Liver (tissue), 3 donors: ENCODE measurements around the gene SCP2D1.

ENCODE experiments used
- JUND ChIP-seq, 2 donors: IDR thresholded peaks; 2 replicates each; pipeline ENCODE4 v1.6.1; 2016; ENCODE audit warnings: antibody characterized with exemption in 2 of 2
- RAD21 ChIP-seq, 2 donors: IDR thresholded peaks; 2 replicates each; pipeline ENCODE4 v1.6.1; 2016; ENCODE audit warnings: antibody characterized with exemption in 2 of 2, mild to moderate bottlenecking in 2 of 2
- RXRA ChIP-seq, 2 donors: IDR thresholded peaks; 2 replicates each; pipeline ENCODE4 v1.6.1; 2017 to 2018; ENCODE audit warnings: antibody characterized with exemption in 2 of 2, mild to moderate bottlenecking in 1 of 2
- SP1 ChIP-seq: IDR thresholded peaks from 2 replicates; pipeline ENCODE4 v1.6.1; 2018; ENCODE audit warnings: antibody characterized with exemption, mild to moderate bottlenecking
- TAF1 ChIP-seq: conservative IDR thresholded peaks from 2 replicates; pipeline ENCODE4 v1.6.1; 2016; ENCODE audit warnings: antibody characterized with exemption, mild to moderate bottlenecking
- TF ChIP-seq, protein P1 (sequence below): fragments of 150-350 bp; IDR thresholded peaks from 2 replicates; pipeline ENCODE4 v1.5.1; 2017; ENCODE audit warnings: improper control_type of control experiment, low read depth, low read length; ENCODE audit not compliant: missing input control
- TF ChIP-seq, protein P2 (sequence below): IDR thresholded peaks from 2 replicates; pipeline ENCODE4 v1.6.1; 2016; ENCODE audit warnings: antibody characterized with exemption
- TF ChIP-seq, protein P3 (sequence below): IDR thresholded peaks from 2 replicates; pipeline ENCODE4 v1.6.1; 2016; ENCODE audit warnings: antibody characterized with exemption
- donor health status: healthy.
- donor health status: healthy.

DNA sequence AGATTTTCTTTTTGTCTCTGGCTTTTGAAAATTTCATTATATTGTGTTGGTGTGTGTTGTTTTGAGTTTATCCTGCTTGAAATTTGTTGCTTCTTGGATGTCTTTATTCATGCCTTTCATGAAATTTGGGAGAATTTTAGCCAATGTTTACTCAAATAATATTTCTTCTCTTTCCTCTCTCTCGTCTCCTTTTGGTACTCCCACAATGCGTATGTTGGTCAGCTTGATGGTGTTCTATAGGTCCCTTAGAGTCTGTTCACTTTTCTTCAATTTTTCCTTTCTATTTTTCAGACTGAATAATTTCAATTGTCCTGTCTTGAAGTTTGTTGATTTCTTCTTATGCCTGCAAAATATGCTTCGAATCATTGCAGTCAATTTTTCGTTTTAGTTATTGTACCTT, 39.6 kb downstream of the SCP2D1 start:
- TF ChIP-seq, protein P1, sequence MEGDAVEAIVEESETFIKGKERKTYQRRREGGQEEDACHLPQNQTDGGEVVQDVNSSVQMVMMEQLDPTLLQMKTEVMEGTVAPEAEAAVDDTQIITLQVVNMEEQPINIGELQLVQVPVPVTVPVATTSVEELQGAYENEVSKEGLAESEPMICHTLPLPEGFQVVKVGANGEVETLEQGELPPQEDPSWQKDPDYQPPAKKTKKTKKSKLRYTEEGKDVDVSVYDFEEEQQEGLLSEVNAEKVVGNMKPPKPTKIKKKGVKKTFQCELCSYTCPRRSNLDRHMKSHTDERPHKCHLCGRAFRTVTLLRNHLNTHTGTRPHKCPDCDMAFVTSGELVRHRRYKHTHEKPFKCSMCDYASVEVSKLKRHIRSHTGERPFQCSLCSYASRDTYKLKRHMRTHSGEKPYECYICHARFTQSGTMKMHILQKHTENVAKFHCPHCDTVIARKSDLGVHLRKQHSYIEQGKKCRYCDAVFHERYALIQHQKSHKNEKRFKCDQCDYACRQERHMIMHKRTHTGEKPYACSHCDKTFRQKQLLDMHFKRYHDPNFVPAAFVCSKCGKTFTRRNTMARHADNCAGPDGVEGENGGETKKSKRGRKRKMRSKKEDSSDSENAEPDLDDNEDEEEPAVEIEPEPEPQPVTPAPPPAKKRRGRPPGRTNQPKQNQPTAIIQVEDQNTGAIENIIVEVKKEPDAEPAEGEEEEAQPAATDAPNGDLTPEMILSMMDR: no peak
- TF ChIP-seq TAF1 (no peak), RAD21 (IDR thresholded peaks at IDR 0.05) (no peak), JUND (IDR thresholded peaks at IDR 0.05) (no peak), SP1 (no peak), RXRA (IDR thresholded peaks at IDR 0.05) (no peak)
- TF ChIP-seq, protein P2, sequence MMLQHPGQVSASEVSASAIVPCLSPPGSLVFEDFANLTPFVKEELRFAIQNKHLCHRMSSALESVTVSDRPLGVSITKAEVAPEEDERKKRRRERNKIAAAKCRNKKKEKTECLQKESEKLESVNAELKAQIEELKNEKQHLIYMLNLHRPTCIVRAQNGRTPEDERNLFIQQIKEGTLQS: no peak
- TF ChIP-seq, protein P3, sequence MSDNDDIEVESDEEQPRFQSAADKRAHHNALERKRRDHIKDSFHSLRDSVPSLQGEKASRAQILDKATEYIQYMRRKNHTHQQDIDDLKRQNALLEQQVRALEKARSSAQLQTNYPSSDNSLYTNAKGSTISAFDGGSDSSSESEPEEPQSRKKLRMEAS: no peak
